G401 (cell line): Measurements from ENCODE around the gene KCTD17. TPM values are rescaled to one million over a fixed set of nuclear protein-coding genes. Genes with fewer than 3 reads are reported as not detected.
A peak's percentile ranks its signal among the peaks of the same experiment; 100 is the strongest.

Source experiments
- DNase-seq: peaks from one replicate; pipeline ENCODE4 v3.0.0-alpha.2; 2015; ENCODE audit warnings: low spot score
- in situ Hi-C: cut with HindIII; loops from 2 replicates; pipeline ENCODE4 v1.10.0; 2016; ENCODE audit warnings: low sequenced_read_pairs, mixed read lengths
- total RNA-seq: library from RNA; depleted of rRNA; stranded (reverse); fragments of >200 nt; shearing (Covaris generic); gene quantifications from 2 replicates; pipeline ENCODE4 v1.2.3, GENCODE V29; 2014; rRNA removed

Gene KCTD17, protein sequence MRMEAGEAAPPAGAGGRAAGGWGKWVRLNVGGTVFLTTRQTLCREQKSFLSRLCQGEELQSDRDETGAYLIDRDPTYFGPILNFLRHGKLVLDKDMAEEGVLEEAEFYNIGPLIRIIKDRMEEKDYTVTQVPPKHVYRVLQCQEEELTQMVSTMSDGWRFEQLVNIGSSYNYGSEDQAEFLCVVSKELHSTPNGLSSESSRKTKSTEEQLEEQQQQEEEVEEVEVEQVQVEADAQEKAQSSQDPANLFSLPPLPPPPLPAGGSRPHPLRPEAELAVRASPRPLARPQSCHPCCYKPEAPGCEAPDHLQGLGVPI
- total RNA-seq: 24.9 and 30.0 TPM in 2 replicates

DNA sequence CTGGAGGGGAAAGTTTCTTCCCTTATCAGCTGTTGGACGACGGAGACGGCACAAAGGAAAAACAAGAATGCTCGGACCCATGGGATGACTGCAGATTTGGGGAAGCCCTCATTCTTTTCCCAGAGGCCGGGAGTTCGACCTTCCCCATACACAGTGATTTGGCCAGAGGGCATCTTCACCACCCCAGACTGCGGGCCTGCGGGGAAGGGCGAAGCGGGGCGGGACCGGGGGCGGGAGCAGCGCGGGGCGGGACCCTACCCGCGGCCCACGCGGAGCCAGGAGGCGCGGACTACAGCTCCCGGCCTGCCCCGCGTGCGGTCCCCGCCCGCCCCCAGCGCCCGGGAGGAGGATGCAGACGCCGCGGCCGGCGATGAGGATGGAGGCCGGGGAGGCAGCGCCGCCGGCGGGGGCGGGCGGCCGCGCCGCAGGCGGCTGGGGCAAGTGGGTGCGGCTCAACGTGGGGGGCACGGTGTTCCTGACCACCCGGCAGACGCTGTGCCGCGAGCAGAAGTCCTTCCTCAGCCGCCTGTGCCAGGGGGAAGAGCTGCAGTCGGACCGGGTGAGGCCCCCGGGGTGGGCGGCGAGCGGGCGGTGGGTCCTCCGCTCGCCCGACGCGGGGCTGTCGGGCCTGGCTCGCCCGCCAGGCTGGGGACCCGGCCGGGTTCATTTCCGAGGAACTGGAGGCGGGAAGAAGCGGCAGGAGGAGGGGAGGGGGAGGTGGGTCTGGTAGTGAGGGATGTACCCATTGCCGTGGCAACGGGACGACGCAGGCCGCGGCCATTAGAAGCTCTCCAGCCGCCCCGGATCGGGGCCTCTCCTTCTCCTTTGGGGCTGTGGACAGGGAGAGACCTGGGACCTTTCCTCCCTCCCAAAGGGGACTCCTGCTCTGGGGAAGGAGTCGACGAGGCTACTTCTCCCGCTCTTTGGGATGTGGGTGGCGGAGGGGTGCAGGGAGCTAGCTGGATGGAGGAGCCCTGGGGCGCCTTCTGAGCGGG is at the start of gene KCTD17:
Gene KCTD17, plus strand, starts transcription at position 352 of the 995 bp plus-strand sequence. Its CDS starts 19 bp downstream, at position 371.
- in situ Hi-C loops: no loop called here
- DNase-seq: peak; percentile 67

- DNase-seq: no peak
- in situ Hi-C loops: no loop called here
Observed at GRCh38 chr22:37001826-37002225, 49.7 kb upstream of the KCTD17 start.

- in situ Hi-C loops: no loop called here
- DNase-seq: no peak
Observed at GRCh38 chr22:37002633-37003032, 48.9 kb upstream of the KCTD17 start.

- in situ Hi-C loops: no loop called here
- no peak for DNase-seq
Observed at GRCh38 chr22:37007651-37008050, 43.9 kb upstream of the KCTD17 start.

DNA sequence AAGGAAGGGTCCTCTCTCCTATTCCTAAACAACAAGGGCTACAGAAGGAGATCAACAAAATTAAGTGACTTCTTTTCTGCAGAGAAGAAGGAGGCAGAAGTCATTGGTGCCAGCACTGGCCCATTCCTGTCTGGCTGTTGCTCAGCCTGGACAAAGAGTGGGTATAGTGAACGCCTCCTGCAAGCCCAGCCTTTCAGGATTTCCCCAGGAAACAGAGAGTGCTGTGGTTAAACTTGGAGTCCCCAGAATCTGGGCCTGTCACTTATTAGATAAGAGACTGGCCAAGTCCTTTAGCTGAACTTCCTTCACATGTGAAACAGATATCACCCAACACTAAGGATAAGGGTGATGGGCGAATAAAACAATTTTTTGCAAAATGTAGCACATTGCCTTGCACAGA is 43.2 kb upstream of the KCTD17 start:
- DNase-seq: no peak
- in situ Hi-C loops: no loop called here

- no peak for DNase-seq
- in situ Hi-C loops: no loop called here
Observed at GRCh38 chr22:37009490-37009889, 42.1 kb upstream of the KCTD17 start.

GRCh38 chr22:37010174-37010573 is 41.4 kb upstream of the KCTD17 start:
- in situ Hi-C loops: no loop called here
- DNase-seq: no peak

DNA sequence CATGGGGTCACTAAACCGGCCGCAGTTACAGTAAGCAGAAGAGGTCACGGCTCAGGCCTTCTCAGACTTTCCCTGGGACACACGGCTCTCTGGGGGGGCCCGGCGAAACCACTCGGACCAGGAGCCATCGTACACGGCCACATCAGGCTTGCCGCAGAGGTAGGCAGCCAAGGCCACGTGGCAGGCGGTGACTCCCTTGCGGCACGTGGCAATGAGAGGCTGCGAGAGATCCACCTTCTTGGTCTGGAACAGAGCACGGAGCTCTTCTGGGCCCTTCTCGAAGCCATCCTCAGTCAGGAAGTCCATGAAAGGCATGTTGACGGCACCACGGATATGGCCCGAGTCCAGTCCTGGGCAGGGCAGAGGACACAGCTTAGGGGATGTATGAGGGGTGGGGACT is 40.6 kb upstream of the KCTD17 start:
- DNase-seq: no peak
- in situ Hi-C loops: no loop called here

- in situ Hi-C loops: no loop called here
- DNase-seq: no peak
Observed at GRCh38 chr22:37011472-37011871, 40.1 kb upstream of the KCTD17 start.

- in situ Hi-C loops: no loop called here
- peak; percentile 19 for DNase-seq
Observed at GRCh38 chr22:37012262-37012904, 39.2 kb upstream of the KCTD17 start.

DNA sequence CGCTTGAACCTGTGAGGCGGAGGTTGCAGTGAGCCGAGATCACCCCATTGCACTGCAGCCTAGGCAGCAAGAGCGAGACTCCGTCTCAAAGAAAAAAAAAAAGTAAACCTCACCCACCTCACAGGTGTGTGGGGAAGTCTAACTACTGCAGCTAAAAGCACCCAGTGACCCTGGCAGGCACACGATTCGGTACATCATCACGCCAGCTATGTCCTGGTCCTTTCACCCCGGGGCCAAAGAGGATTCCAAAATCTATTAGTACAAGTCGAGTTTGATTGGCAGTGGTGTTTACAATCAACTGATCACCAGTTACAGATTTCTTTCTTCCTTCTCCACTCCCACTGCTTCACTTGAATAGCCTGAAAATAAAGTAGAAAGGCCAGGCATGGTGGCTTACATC is 38.6 kb upstream of the KCTD17 start:
- no peak for DNase-seq
- in situ Hi-C loops: no loop called here

DNA sequence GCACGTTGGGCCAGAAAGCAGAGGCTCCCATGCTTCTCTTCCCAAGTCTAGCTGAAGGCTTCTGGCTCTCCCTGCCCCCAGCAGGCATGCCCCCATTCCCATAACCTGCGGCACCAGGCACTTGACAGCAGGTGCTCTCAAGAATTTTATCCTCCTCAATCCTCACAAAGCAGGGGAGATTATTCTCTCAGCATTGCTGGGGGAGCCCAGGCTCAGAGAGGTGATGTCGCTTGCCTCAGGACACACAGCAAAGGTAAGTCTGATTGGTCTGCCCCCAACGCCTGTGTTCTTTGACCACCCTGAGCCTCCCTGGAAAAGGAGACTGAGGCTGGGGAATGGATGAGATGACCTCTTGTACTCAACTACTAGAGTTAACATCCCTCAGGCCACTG is 37.1 kb upstream of the KCTD17 start:
- in situ Hi-C loops: no loop called here

GRCh38 chr22:37014835-37015586 is 36.5 kb upstream of the KCTD17 start:
- in situ Hi-C loops: no loop called here

More for the DNA sequence above, 37.1 kb upstream of the KCTD17 start:
- no peak for DNase-seq

GRCh38 chr22:37015587-37015878 is 36.0 kb upstream of the KCTD17 start:
- no peak for DNase-seq

More at GRCh38 chr22:37014835-37015586, 36.5 kb upstream of the KCTD17 start:
- DNase-seq: no peak

GRCh38 chr22:37016134-37016910 is 35.2 kb upstream of the KCTD17 start:
- DNase-seq: no peak
- in situ Hi-C loops: no loop called here

More at GRCh38 chr22:37015587-37015878, 36.0 kb upstream of the KCTD17 start:
- in situ Hi-C loops: no loop called here

- in situ Hi-C loops: no loop called here
- DNase-seq: no peak
Observed at GRCh38 chr22:37017356-37017755, 34.2 kb upstream of the KCTD17 start.

DNA sequence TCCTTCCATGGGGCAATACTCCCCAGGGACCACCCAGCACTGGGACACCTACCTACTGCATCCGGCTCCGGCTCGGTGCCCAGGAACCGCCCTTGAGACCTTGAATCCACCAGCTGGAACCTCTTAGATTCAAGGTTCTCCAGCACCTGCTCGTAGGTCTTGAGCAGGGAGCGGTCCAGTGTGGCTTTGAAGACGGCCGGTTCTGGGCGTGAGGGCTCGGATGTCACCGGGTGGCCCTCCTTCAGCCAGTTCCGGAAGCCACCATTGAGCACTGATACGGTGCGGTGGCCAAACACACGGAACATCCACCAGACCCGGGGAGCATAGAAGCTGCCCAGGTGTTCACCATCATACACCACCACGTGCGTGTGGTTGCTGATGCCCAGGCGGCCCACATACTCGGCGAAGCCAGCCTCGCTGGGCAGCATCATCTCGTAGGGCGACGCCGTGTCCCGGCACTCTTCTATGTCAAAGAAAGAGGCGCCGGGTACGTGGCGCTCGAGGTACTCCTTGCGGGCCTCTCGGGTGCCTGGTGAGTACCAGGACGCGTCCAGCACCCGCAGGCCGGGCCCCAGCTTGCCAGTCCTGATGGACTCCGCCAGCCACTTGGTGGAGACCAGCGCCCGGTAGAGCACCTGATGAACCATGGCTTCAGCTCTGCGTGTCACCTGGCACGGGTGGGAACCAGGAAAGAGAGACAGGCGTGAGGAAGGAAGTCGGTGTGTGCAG is 33.3 kb upstream of the KCTD17 start:
- DNase-seq: no peak
- in situ Hi-C loops: no loop called here

- in situ Hi-C loops: no loop called here
- DNase-seq: no peak
Observed at GRCh38 chr22:37018815-37019308, 32.7 kb upstream of the KCTD17 start.
